Measurements from ENCODE around the gene FIBCD1. TPM values are rescaled to one million over a fixed set of nuclear protein-coding genes. Genes with fewer than 3 reads are reported as not detected.

FIBCD1 gene
- total and polyA plus RNA-seq, 2 of the 8 experiments (the other 6 are each of a cell fraction or from before 2014, with no cell fraction given): 6.1 to 8.8 TPM

- TF ChIP-seq CHD7 (IDR thresholded peaks at IDR 0.05; ENCODE audit: insufficient replicate concordance, low read length) (no peak), KDM4A (IDR thresholded peaks at IDR 0.05; ENCODE audit: low read depth, low read length, severe bottlenecking) (no peak), TCF12 (IDR thresholded peaks at IDR 0.05; ENCODE audit: low read depth, low read length) (no peak), CTBP2 (IDR thresholded peaks at IDR 0.05; ENCODE audit: borderline replicate concordance, insufficient read depth, insufficient read length, low read length) (no peak), YY1 (IDR thresholded peaks at IDR 0.05; ENCODE audit: low read depth, low read length) (no peak), MAFK (IDR thresholded peaks at IDR 0.05; ENCODE audit: low read depth, low read length) (no peak), RXRA (IDR thresholded peaks at IDR 0.05; ENCODE audit: insufficient read depth, low read depth, low read length) (no peak), POLR2A (IDR thresholded peaks at IDR 0.05; ENCODE audit: control extremely low read depth in 1 of 2, low read depth in 2 of 2, low read length in 2 of 2) (no peak), HDAC2 (IDR thresholded peaks at IDR 0.05; ENCODE audit: borderline replicate concordance in 1 of 2, low read depth in 2 of 2, low read length in 2 of 2) (no peak), EP300 (IDR thresholded peaks at IDR 0.05; ENCODE audit: borderline replicate concordance in 1 of 2, low read depth in 2 of 2, low read length in 2 of 2) (no peak)
- TF ChIP-seq, protein P1, sequence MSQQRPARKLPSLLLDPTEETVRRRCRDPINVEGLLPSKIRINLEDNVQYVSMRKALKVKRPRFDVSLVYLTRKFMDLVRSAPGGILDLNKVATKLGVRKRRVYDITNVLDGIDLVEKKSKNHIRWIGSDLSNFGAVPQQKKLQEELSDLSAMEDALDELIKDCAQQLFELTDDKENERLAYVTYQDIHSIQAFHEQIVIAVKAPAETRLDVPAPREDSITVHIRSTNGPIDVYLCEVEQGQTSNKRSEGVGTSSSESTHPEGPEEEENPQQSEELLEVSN (IDR thresholded peaks at IDR 0.05): no peak
Observed at GRCh38 chr9:130970052-130970451, 31.0 kb upstream of the FIBCD1 start (continued).
